OCI-LY7 (cell line): ENCODE results near the gene SAGE1.

Experiments
- CTCF ChIP-seq: fragments of 200-600 bp; sonication (generic); conservative IDR thresholded peaks from 2 replicates; pipeline ENCODE4 v1.5.1; 2014; ENCODE audit warnings: mild to moderate bottlenecking, antibody characterized with exemption, low read length, moderate library complexity, mixed read lengths
- EZH2phosphoT487 ChIP-seq: fragments of 200-600 bp; sonication (generic); IDR thresholded peaks from 2 replicates; pipeline ENCODE4 v1.6.1; 2018; ENCODE audit warnings: low read depth, borderline replicate concordance, mild to moderate bottlenecking, mixed run types, antibody characterized with exemption, low read length, moderate library complexity, mixed read lengths

DNA sequence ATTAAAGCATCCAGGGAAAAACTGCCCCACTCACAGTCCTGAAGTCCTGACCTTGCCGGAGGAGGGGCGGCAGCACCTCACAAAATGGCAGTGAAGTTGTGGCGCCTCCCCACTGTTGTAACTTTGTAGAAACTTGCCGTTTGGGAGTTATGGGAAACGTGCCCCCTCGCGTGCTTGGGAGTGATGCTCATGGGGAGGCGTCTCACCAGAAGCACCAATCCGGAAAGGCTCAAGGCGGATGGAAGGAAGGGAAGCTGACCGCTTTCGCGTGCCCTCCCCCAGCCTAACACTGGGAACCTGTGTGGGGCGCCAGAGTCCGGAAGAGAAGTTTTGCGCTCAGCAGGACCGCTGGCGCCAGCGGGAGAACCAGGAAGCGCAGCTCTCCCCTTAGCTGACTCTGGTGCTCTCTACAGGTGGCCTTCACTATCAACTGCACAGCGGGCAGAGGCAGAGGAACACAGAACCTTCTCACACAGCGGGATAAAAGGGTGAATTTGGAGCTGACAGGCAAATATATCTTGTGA lies at the start of gene SAGE1, which contains the start of gene CT45A10:
- TF ChIP-seq CTCF (no peak), EZH2phosphoT487 (no peak)
